Measurements from ENCODE around the gene PRG2.

GRCh38 chr11:57403802-57404147, 13.3 kb upstream of the PRG2 start:
- TF ChIP-seq SREBF2 (IDR thresholded peaks at IDR 0.05) (no peak), SMC3 (IDR thresholded peaks at IDR 0.05) (no peak), MYC (IDR thresholded peaks at IDR 0.05; ENCODE audit: borderline replicate concordance, low read length) (no peak), EP300 (IDR thresholded peaks at IDR 0.05) (no peak), RNF2 (IDR thresholded peaks at IDR 0.05; ENCODE audit: borderline replicate concordance, low read depth) (no peak), KDM1A (IDR thresholded peaks at IDR 0.05; ENCODE audit: low read depth) (no peak), ZC3H11A (IDR thresholded peaks at IDR 0.05) (no peak), MAFK (IDR thresholded peaks at IDR 0.05; ENCODE audit: partially characterized antibody) (no peak)
- TF ChIP-seq, protein P1, sequence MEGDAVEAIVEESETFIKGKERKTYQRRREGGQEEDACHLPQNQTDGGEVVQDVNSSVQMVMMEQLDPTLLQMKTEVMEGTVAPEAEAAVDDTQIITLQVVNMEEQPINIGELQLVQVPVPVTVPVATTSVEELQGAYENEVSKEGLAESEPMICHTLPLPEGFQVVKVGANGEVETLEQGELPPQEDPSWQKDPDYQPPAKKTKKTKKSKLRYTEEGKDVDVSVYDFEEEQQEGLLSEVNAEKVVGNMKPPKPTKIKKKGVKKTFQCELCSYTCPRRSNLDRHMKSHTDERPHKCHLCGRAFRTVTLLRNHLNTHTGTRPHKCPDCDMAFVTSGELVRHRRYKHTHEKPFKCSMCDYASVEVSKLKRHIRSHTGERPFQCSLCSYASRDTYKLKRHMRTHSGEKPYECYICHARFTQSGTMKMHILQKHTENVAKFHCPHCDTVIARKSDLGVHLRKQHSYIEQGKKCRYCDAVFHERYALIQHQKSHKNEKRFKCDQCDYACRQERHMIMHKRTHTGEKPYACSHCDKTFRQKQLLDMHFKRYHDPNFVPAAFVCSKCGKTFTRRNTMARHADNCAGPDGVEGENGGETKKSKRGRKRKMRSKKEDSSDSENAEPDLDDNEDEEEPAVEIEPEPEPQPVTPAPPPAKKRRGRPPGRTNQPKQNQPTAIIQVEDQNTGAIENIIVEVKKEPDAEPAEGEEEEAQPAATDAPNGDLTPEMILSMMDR (IDR thresholded peaks at IDR 0.05): no peak

Measured in A549 (cell line).